ENCODE results near the gene PDE6B. TPM values are rescaled to one million over a fixed set of nuclear protein-coding genes. Genes with fewer than 3 reads are reported as not detected.
A peak's percentile ranks its signal among the peaks of the same experiment; 100 is the strongest.
"Not testable (repeated sequence)": the region's sequence is repeated elsewhere in the genome, so short reads cannot be mapped to it uniquely, and the experiment has no call there.

The PDE6B gene
- total RNA-seq, 1 donor from 2014 or later, result 14.5 TPM

- no peak for DNase-seq
- H3K9me3 Mint-ChIP-seq, result no peaks in the 10 kb centered on the region
- no peak overlapping the region for H3K27ac Mint-ChIP-seq
- H3K36me3 Mint-ChIP-seq (ENCODE audit: low read depth), result peaks cover 14% of the 10 kb centered on the region
- peaks cover 6% of the 10 kb centered on the region for H3K4me1 Mint-ChIP-seq
- no peaks in the 10 kb centered on the region for H3K27me3 Mint-ChIP-seq
- H3K4me3 Mint-ChIP-seq, result no peak overlapping the region
- intact Hi-C loops (cut with micrococcal nuclease), result no loop called here
Observed at GRCh38 chr4:667545-667925, 42.2 kb downstream of the PDE6B start.

- H3K27ac Mint-ChIP-seq; H3K9me3 Mint-ChIP-seq; H3K27me3 Mint-ChIP-seq; DNase-seq; intact Hi-C loops (cut with micrococcal nuclease); H3K4me1 Mint-ChIP-seq; H3K4me3 Mint-ChIP-seq: not testable (repeated sequence)
- peaks cover 17% of the 10 kb centered on the region for H3K36me3 Mint-ChIP-seq (ENCODE audit: low read depth)
Observed at GRCh38 chr4:668219-668618, 42.8 kb downstream of the PDE6B start.

DNA sequence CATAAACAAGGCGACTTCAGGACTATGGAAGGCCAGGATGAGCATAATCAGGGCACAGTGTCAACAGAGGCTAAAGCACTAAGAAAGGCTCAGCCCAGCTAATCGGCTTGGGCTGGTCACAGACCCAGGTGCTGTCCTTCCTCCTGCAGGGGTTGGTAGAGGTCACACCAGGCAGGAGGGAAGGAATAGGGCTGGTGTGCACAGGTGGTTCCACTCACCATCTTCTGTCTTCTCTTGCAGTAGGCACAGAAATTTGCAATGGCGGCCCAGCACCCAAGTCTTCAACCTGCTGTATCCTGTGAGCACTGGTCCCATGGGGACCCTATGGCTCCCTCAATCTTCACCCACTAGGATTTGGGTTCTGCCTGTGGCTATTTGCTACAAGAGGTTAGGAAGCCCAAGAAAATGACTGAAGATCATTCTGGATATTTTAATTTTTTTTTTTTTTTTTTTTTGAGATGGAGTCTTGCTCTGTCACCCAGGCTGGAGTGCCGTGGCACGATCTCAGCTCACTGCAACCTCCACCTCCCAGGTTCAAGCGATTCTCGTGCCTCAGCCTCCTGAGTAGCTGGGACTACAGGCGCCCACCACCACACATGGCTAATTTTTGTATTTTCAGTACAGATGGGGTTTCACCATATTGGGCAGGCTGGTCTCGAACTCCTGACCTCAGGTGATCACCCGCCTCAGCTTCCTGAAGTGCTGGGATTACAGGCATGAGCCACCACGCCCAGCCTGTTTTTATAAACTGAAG lies 44.6 kb downstream of the PDE6B start:
- intact Hi-C loops (cut with micrococcal nuclease), result loop anchor here (5.0 to 10.0 kb wide), 3 partner anchors 112 to 317 kb away; partner anchors contain the start of gene IDUA
- H3K4me3 Mint-ChIP-seq, result not testable (repeated sequence)
- peaks cover 22% of the 10 kb centered on the region for H3K36me3 Mint-ChIP-seq (ENCODE audit: low read depth)

GRCh38 chr4:671769-672168 lies 46.4 kb downstream of the PDE6B start:
- Mint-ChIP-seq H3K9me3 (no peaks in the 10 kb centered on the region), H3K27me3 (no peaks in the 10 kb centered on the region), H3K27ac (no peak overlapping the region), H3K36me3 (ENCODE audit: low read depth) (peaks cover 24% of the 10 kb centered on the region), H3K4me1 (peaks cover 8% of the 10 kb centered on the region), H3K4me3 (no peak overlapping the region)
- no peak for DNase-seq
- intact Hi-C loops (cut with micrococcal nuclease), result loop anchor here (5.0 to 10.0 kb wide), 3 partner anchors 111 to 316 kb away; partner anchors contain the start of gene IDUA

More for the DNA sequence above, 44.6 kb downstream of the PDE6B start:
- not testable (repeated sequence) for H3K27ac Mint-ChIP-seq, H3K4me1 Mint-ChIP-seq, DNase-seq, H3K27me3 Mint-ChIP-seq, H3K9me3 Mint-ChIP-seq

- DNase-seq, result peak; percentile 76
- H3K27ac Mint-ChIP-seq, result peak overlapping the region; percentile 84
- no peaks in the 10 kb centered on the region for H3K27me3 Mint-ChIP-seq
- peak overlapping the region; percentile 88 for H3K4me3 Mint-ChIP-seq
- H3K9me3 Mint-ChIP-seq, result no peaks in the 10 kb centered on the region
- H3K4me1 Mint-ChIP-seq, result peaks cover 8% of the 10 kb centered on the region
- H3K36me3 Mint-ChIP-seq (ENCODE audit: low read depth), result peaks cover 24% of the 10 kb centered on the region
- intact Hi-C loops (cut with micrococcal nuclease), result loop anchor here (1.0 to 10.0 kb wide), 10 partner anchors 9 to 429 kb away; partner anchors contain the start of genes GAK, IDUA, PCGF3 and PIGG
Observed at GRCh38 chr4:673349-674091, 48.1 kb downstream of the PDE6B start.

- H3K27ac Mint-ChIP-seq, result peak within 1 kb of the TSS; percentile 91
- intact Hi-C loops (cut with micrococcal nuclease), result loop anchor here (1.0 to 10.0 kb wide), 10 partner anchors 10 to 430 kb away; partner anchors contain the start of genes GAK, IDUA, PCGF3 and PIGG
- H3K36me3 Mint-ChIP-seq (ENCODE audit: low read depth), result peaks cover 24% of the 10 kb centered on the region
- H3K9me3 Mint-ChIP-seq, result no peaks in the 10 kb centered on the region
- H3K4me3 Mint-ChIP-seq, result peak within 1 kb of the TSS; percentile 88
- peaks cover 8% of the 10 kb centered on the region for H3K4me1 Mint-ChIP-seq
- no peaks in the 10 kb centered on the region for H3K27me3 Mint-ChIP-seq
- DNase-seq, result peak; percentile 99
Observed at GRCh38 chr4:674172-675035, 49.0 kb downstream of the PDE6B start, which contains the start of the genes ATP5ME and MYL5. TSS of gene ATP5ME (minus strand) at chr4:674276. CDS start at chr4:674247, 29 bp downstream. TSS of gene MYL5 (plus strand) at chr4:674542. CDS start at chr4:678027, 3,485 bp downstream.

DNA sequence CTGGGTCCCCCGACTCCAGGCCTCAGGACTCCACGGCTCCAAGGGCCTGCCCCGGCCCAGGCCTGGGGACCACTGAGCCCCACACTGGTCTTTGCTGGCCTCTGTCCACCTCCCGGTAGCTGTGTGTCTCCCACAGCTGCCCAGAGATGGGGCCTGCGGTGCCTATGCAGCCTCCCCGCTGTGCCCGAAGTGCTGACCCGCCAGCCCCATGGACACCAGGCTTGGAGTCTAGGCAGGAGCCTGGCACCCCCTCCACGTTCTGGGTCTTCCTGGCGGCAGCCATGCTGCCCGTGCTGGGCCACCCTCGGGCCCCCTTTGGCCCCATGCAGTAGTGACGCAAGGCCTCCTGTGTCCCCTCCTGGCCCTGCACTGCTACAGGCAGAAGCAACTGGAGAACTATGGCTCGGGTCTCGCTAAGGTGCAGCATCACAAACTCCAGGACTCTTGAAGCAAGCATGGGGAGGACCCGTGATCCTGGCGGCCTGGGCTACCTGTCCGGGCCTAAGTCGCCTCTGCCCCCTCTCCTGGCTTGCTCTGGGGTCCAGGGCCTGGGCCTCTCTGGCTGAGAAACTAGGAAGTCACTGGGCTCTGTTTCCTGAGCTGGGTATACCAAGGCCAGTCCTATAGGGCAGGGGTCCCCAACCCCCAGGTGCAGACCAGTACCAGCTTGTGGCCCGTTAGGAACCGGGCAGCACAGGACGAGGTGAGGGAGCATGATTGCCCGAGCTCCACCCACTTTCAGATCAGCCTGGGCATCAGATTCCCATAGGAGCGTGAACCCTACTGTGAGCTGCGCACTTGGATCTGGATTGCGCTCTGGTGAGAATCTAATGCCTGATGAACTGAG lies 49.9 kb downstream of the PDE6B start:
- Mint-ChIP-seq H3K27ac (peak overlapping the region; percentile 91), H3K4me1 (peaks cover 8% of the 10 kb centered on the region), H3K4me3 (peak overlapping the region; percentile 88), H3K36me3 (ENCODE audit: low read depth) (peaks cover 22% of the 10 kb centered on the region), H3K9me3 (no peaks in the 10 kb centered on the region), H3K27me3 (no peaks in the 10 kb centered on the region)
- peak; percentile 64 for DNase-seq
- intact Hi-C loops (cut with micrococcal nuclease), result loop anchor here (2.0 to 10.0 kb wide), 3 partner anchors 30 to 258 kb away; partner anchors contain the start of genes GAK, PCGF3 and TMEM175

DNA sequence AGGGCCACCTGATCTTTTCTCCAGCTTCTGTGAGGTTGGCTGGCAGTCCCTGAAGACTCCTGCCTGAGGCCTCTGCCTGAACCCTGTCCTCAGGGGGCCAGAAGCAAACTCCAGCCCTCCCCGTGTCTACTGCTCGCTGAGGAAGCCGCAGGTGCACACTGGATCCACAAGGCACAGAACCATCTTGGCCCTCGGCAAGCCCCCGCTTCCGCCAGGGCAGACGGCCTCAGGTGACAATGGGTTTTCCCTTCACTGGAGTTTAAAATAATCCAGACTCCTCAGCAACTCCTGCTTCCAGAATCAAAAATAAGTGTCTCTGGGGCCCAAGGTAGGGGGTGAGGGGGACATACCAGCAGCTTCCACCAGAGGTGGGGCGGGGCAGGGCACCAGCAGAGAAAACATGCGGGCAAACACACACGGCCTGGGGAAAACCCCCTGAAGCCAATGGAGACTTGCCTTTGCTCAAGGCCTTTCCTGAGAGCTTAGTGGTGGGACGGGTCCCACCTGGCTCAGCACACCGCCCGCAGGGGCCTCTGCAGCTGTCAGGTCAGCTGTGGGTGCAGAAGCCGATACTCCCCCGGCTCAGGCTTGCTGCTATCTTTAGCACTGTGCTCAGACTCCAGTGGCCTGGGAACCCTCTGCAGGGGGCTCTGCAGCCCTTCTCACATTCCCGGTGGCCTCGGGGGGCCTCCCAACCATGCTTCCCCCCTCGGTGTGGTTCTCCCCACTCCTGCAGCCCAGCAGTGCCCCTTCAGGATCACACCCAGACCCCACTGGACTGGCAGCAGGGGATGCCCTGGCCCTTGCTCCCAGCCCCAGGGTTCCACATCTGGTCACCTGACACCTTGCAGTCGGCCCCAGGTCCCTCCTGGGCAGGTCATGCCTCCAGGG lies 50.9 kb downstream of the PDE6B start:
- no peak for DNase-seq
- no peaks in the 10 kb centered on the region for H3K27me3 Mint-ChIP-seq
- intact Hi-C loops (cut with micrococcal nuclease), result loop anchor here (2.0 to 10.0 kb wide), 3 partner anchors 29 to 257 kb away; partner anchors contain the start of genes GAK, PCGF3 and TMEM175
- peaks cover 13% of the 10 kb centered on the region for H3K36me3 Mint-ChIP-seq (ENCODE audit: low read depth)
- H3K4me3 Mint-ChIP-seq, result peak overlapping the region; percentile 88
- H3K9me3 Mint-ChIP-seq, result no peaks in the 10 kb centered on the region
- H3K27ac Mint-ChIP-seq, result peak overlapping the region; percentile 91
- H3K4me1 Mint-ChIP-seq, result peaks cover 8% of the 10 kb centered on the region

- DNase-seq, result no peak
- Mint-ChIP-seq H3K27me3 (no peaks in the 10 kb centered on the region), H3K4me3 (peak overlapping the region; percentile 17), H3K36me3 (ENCODE audit: low read depth) (peaks cover 13% of the 10 kb centered on the region), H3K4me1 (peaks cover 8% of the 10 kb centered on the region), H3K9me3 (no peaks in the 10 kb centered on the region), H3K27ac (no peak overlapping the region)
- intact Hi-C loops (cut with micrococcal nuclease), result loop anchor here (10.0 kb wide), 1 partner anchor 202 kb away; no protein-coding TSS in a partner anchor
Observed at GRCh38 chr4:676871-677235, 51.5 kb downstream of the PDE6B start.

GRCh38 chr4:677431-678293 lies 52.3 kb downstream of the PDE6B start:
- H3K9me3 Mint-ChIP-seq, result no peaks in the 10 kb centered on the region
- intact Hi-C loops (cut with micrococcal nuclease), result loop anchor here (10.0 kb wide), 1 partner anchor 203 kb away; no protein-coding TSS in a partner anchor
- H3K27ac Mint-ChIP-seq, result no peak overlapping the region
- H3K36me3 Mint-ChIP-seq (ENCODE audit: low read depth), result peaks cover 9% of the 10 kb centered on the region
- peak overlapping the region; percentile 11 for H3K4me3 Mint-ChIP-seq
- no peak for DNase-seq
- peaks cover 8% of the 10 kb centered on the region for H3K4me1 Mint-ChIP-seq
- no peaks in the 10 kb centered on the region for H3K27me3 Mint-ChIP-seq
